Psoas muscle (tissue), 8 donors: ENCODE results near the gene GPR75. TPM values are rescaled to one million over a fixed set of nuclear protein-coding genes. Genes with fewer than 3 reads are reported as not detected.

Source experiments
- ATAC-seq, 4 donors: fragments of 200-7000 bp; cut with Tn5 transposase; one replicate each; pipeline ENCODE4 v1.9.1; 2020; ENCODE audit warnings: moderate library complexity in 3 of 4, mild to moderate bottlenecking in 2 of 4
- DNase-seq, 2 donors: peaks; one replicate each; pipeline ENCODE4 v3.0.0-alpha.2; 2020
- H3K27ac ChIP-seq: fragments of 200-600 bp; one replicate; pipeline ENCODE4 v1.8.0; 2022
- H3K27me3 ChIP-seq, 3 donors: fragments of 200-600 bp in 1 of 3; one replicate each; pipeline versions ENCODE4 v1.6.1 to v1.8.0; 2013 to 2022; ENCODE audit warnings: low read length in 2 of 3, mild to moderate bottlenecking in 2 of 3, moderate library complexity in 1 of 3; ENCODE audit not compliant: insufficient read depth in 3 of 3
- H3K36me3 ChIP-seq, 2 donors: fragments of 200-600 bp in 1 of 2; one replicate each; pipeline versions ENCODE4 v1.6.1 to v1.8.0; 2013 to 2022; ENCODE audit warnings: low read depth in 1 of 2, mild to moderate bottlenecking in 1 of 2, moderate library complexity in 1 of 2; ENCODE audit not compliant: insufficient read depth in 1 of 2
- H3K4me1 ChIP-seq: fragments of 200-600 bp; one replicate; pipeline ENCODE4 v1.8.0; 2022
- H3K4me3 ChIP-seq: fragments of 200-600 bp; one replicate; pipeline ENCODE4 v1.8.0; 2022; ENCODE audit warnings: mild to moderate bottlenecking
- H3K9me3 ChIP-seq: fragments of 200-600 bp; one replicate; pipeline ENCODE4 v1.8.0; 2022
- CTCF ChIP-seq: fragments of 200-600 bp; IDR thresholded peaks from one replicate; pipeline ENCODE4 v1.8.0; 2022; ENCODE audit warnings: antibody characterized with exemption
- WGBS, 3 donors: extraction: QIAGEN DNeasy Blood & Tissue Kit; methylation state at CpG; one replicate each; pipeline versions ENCODE4 v1.1.6 to v1.1.7; 2013; 5-methylcytosine and 5-hydroxymethylcytosine counted together
- intact Hi-C, 2 donors: fragments of 100-400 bp; cut with DNase I; formaldehyde crosslinking; loops; one replicate each; pipeline versions ENCODE4 v1.11.0 to v1.14.2; 2022
- polyA plus RNA-seq, 3 donors: library from polyadenylated mRNA; stranded (reverse); fragments of 200-250 nt; gene quantifications; one replicate each; pipeline ENCODE4 v1.2.3, GENCODE V29; 2013
- total RNA-seq, 4 donors: library from RNA; stranded (reverse); fragmentation: NEBNext Ultra II Directional in 2 of 4; extraction: Animal tissue kit (Norgen Biotek cat#: 25700) in 2 of 4; gene quantifications; one replicate each; pipeline versions ENCODE4 v1.2.1 to v1.2.4, GENCODE V29; 2021 to 2023
- donor health status: healthy with polysubstance abuse.
- donor health status: DM: no; HTN: no; CAD: no; lungs with moderate emphysema.
- donor health status: Bipolar disorder and iron deficiency.
- donor health status: healthy.
- donor health status: DM: yes; HTN: yes; CAD: no.
- donor health status: DM: no; HTN: no; CAD: no.
- donor health status: DM: no; HTN: no; CAD: no.
- donor health status: DM: yes; HTN: yes; CAD: no.

The GPR75 gene
- total and polyA plus RNA-seq, 7 donors = 0.29 to 1.9 (median 0.79) TPM

DNA sequence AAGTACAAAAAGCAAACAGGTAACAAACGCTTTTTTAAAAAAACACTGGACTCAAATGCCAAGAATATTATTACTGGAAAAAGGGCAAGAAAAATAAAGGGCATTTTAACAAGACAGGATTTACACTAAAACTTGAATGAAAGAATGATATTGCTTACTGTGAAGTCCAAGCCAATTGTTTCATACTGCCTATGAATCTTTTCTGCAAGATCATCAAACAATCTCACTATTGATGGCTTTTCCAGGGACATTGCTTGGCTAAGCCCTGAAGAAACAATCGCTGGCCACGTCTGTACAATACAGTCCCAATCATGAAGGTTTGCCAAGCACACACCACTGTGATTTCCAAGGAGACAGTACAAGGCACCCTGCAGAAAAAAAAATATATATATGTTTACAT, 41.4 kb upstream of the GPR75 start:
- H3K4me3 ChIP-seq = no peak overlapping the region
- no peak overlapping the region for H3K27ac ChIP-seq
- H3K4me1 ChIP-seq = no peaks in the 10 kb centered on the region
- intact Hi-C loops = no loop called here
- no peak for TF ChIP-seq CTCF
- H3K9me3 ChIP-seq = no peaks in the 10 kb centered on the region
- H3K36me3 ChIP-seq = peaks cover 12 to 99% of the 10 kb centered on the region in 2 donors
- no peaks in the 10 kb centered on the region for H3K27me3 ChIP-seq
- no peak for ATAC-seq
- WGBS, 3 donors = 70 to 86% (median 72%) methylated on average over 3 of the region's 3 CpGs
- no peak for DNase-seq

DNA sequence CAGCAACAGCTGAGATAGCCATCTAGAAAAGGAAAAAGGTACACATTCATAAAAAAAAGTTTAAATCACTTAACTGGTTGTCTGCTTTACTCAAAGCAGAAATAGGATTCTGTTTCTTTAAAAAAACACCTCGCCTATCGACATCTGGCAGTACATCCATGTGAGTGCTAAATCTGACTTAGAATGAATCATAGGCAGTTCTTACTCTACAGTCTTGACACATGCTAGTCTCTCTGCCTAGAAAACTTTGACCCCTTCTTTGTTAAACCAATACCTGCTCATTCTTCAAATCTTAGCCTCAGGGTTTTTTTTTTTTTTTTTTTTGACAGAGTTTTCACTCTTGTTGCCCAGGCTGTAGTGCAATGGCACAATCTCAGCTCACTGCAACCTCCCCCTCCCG, 37.1 kb upstream of the GPR75 start:
- H3K4me3 ChIP-seq = no peak overlapping the region
- DNase-seq = no peak
- no peaks in the 10 kb centered on the region for H3K4me1 ChIP-seq
- H3K36me3 ChIP-seq = peaks cover 7 to 99% of the 10 kb centered on the region in 2 donors
- no peaks in the 10 kb centered on the region for H3K27me3 ChIP-seq
- 46 to 52% (median 48%) methylated on average over 3 of the region's 3 CpGs for WGBS, 3 donors
- peak; percentile 86 to 97 (median 95) for ATAC-seq
- intact Hi-C loops = no loop called here
- H3K9me3 ChIP-seq = no peaks in the 10 kb centered on the region
- peak overlapping the region; percentile 73 for H3K27ac ChIP-seq
- no peak for TF ChIP-seq CTCF

DNA sequence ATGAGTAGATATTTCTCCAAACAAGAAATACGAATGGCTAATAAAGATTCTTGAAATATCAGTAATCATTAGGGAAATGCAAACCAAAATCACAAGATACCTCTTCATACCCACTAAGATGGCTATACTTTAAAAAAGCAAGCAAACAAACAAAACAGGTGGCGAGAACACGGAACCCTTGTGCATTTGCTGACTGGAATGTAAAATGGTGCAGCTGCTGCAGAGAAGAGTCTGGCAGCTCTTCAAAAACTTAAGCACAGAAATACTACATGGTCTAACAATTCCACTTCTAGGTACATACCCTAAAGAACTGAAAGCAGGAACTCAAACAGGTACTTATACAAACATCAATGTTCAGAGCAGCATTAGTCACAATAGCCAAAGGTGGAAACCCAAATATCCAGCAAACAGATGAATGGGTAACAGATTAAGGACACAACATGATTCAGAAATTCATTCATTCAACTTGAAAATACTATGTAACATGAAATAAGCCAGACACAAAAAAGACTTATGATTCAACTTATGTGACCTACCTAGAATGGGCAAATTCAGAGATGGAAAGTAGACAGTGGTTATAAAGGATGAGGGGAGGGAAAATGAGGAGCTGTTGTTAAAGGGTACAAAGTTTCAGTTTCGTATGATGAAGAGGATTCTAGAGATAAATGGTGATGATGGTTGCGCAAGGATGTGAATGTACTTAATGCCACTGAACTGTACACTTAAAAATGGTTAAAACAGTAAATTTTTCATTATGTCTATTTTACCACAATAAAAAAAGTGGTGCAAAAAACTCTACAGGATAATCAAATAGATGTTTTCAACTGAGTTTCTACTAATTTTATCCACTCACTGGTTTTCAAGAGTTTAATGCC, 26.9 kb upstream of the GPR75 start:
- DNase-seq (no peak), ATAC-seq (no peak)
- intact Hi-C loops = loop anchor here in 1 of 2 donors (5.0 kb wide), 1 partner anchor 41 kb away; no protein-coding TSS in a partner anchor
- WGBS, 3 donors = 76 to 85% (median 76%) methylated on average over 5 of the region's 5 CpGs
- Histone ChIP-seq H3K36me3 (peaks cover 8 to 100% of the 10 kb centered on the region in 2 donors), H3K4me1 (no peaks in the 10 kb centered on the region), H3K4me3 (no peak overlapping the region), H3K27me3 (no peaks in the 10 kb centered on the region), H3K9me3 (no peaks in the 10 kb centered on the region), H3K27ac (no peak overlapping the region)
- TF ChIP-seq CTCF = no peak

DNA sequence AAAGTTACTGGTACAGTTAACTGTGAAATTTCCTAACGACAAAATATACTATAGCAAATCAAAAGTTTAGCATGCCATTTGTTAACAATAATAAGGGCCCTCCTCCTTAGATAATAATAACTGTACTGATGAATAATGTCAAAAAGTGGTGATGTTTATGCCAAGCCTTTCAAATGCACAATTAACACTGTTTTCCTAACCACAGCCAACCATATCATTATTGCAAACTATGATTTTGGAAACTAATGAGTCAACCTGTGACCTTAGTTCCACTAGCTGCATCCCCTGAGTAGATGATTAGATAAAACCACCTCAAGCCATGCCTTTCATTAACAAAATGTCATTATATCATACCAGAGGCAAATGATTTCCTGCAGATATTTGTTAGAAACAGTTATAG, 25.1 kb upstream of the GPR75 start:
- Histone ChIP-seq H3K36me3 (peaks cover 6 to 99% of the 10 kb centered on the region in 2 donors), H3K27me3 (no peaks in the 10 kb centered on the region), H3K27ac (no peak overlapping the region), H3K4me3 (no peak overlapping the region), H3K4me1 (peaks cover 5% of the 10 kb centered on the region), H3K9me3 (no peaks in the 10 kb centered on the region)
- TF ChIP-seq CTCF = no peak
- intact Hi-C loops = loop anchor here in 1 of 2 donors (5.0 kb wide), 1 partner anchor 42 kb away; no protein-coding TSS in a partner anchor
- no peak for DNase-seq
- WGBS, 3 donors = 93 to 100% (median 94%) methylated on average over 1 of the region's 1 CpG
- no peak for ATAC-seq
